ENCODE results near the gene METAP1. TPM values are rescaled to one million over a fixed set of nuclear protein-coding genes. Genes with fewer than 3 reads are reported as not detected.
"Not testable (repeated sequence)": the region's sequence is repeated elsewhere in the genome, so short reads cannot be mapped to it uniquely, and the experiment has no call there.

The METAP1 gene
- polyA plus RNA-seq, 2 of the 4 experiments (the other 2 are of a cell fraction), result 68.2 to 106 TPM

GRCh38 chr4:99104153-99104552 lies 108.6 kb downstream of the METAP1 start:
- CTCF ChIA-PET, result interaction anchor here (1.2 kb wide), 1 partner anchor 30 kb away, joined by 3 read pairs; no protein-coding TSS in a partner anchor
- Histone ChIP-seq H3K4me2 (no peak overlapping the region), H3K4me1 (no peaks in the 10 kb centered on the region), H3K9me3 (no peaks in the 10 kb centered on the region), H3K4me3 (no peak overlapping the region), H3K27ac (no peak overlapping the region)
- ATAC-seq (no peak), FAIRE-seq (no peak), DNase-seq (ENCODE audit: low read depth in 1 of 2, low spot score in 1 of 2) (no peak)
- WGBS (ENCODE audit: missing lambda C conversion rate), result 46% methylated on average over 1 of the region's 1 CpG
- no peak for TF ChIP-seq HOXA7 (CRISPR knock-in tag; IDR thresholded peaks at IDR 0.05)
- TF ChIP-seq RARB (CRISPR knock-in tag; IDR thresholded peaks at IDR 0.05), result no peak
- TF ChIP-seq, protein P1, sequence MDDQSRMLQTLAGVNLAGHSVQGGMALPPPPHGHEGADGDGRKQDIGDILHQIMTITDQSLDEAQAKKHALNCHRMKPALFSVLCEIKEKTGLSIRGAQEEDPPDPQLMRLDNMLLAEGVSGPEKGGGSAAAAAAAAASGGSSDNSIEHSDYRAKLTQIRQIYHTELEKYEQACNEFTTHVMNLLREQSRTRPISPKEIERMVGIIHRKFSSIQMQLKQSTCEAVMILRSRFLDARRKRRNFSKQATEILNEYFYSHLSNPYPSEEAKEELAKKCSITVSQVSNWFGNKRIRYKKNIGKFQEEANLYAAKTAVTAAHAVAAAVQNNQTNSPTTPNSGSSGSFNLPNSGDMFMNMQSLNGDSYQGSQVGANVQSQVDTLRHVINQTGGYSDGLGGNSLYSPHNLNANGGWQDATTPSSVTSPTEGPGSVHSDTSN (IDR thresholded peaks at IDR 0.05), result no peak
- TF ChIP-seq ZC3H11A (IDR thresholded peaks at IDR 0.05), result no peak
- no peak for TF ChIP-seq CHD2 (IDR thresholded peaks at IDR 0.05; ENCODE audit: low read length, partially characterized antibody)
- no peak for TF ChIP-seq JUN (IDR thresholded peaks at IDR 0.05)
- TF ChIP-seq HDAC2 (IDR thresholded peaks at IDR 0.05), result no peak
- no peak for TF ChIP-seq CBX2 (IDR thresholded peaks at IDR 0.05; ENCODE audit: borderline replicate concordance, low read depth)
- TF ChIP-seq POLR2AphosphoS2 (conservative IDR thresholded peaks at IDR 0.05; ENCODE audit: low read length), result no peak
- no peak for TF ChIP-seq RFX5 (IDR thresholded peaks at IDR 0.05)
- no peak for TF ChIP-seq REST (IDR thresholded peaks at IDR 0.05)
- TF ChIP-seq RAD21 (conservative IDR thresholded peaks at IDR 0.05 in 1 of 2, IDR thresholded peaks at IDR 0.05 in 1 of 2), result no peak
- no peak for TF ChIP-seq NFE2L2 (conservative IDR thresholded peaks at IDR 0.05; ENCODE audit: low read length)
- no peak for TF ChIP-seq NPAS2 (CRISPR knock-in tag; IDR thresholded peaks at IDR 0.05; ENCODE audit: borderline replicate concordance)
- POLR2A ChIA-PET, result interaction anchor here (1.6 kb wide), 1 partner anchor 15 kb away, joined by 4 read pairs; no protein-coding TSS in a partner anchor

DNA sequence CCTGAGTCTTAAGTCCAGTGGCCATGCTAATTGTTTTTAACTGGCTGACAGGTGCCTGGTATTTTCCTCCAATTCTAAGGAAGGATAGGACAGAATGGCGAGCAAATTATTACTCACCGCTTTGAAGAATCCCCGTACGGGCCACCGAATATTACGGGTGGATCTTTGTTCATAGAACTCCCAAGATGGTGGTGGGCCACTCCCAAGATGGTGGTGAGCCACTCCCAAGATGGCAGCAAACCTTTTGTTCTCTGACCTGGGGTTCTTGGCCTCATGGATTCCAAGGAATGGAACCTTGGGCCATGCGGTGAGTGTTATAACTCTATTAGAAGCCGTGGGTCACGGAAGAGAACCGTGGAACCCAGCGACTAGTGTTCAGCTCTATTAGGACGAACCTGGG lies 113.8 kb downstream of the METAP1 start:
- DNase-seq (ENCODE audit: low read depth in 1 of 2, low spot score in 1 of 2); H3K4me3 ChIP-seq; FAIRE-seq; H3K4me2 ChIP-seq; H3K9me3 ChIP-seq; ATAC-seq; H3K27ac ChIP-seq; H3K4me1 ChIP-seq; POLR2A ChIA-PET: not testable (repeated sequence)
- WGBS (ENCODE audit: missing lambda C conversion rate), result 80% methylated on average over 12 of the region's 12 CpGs
- CTCF ChIA-PET, result interaction anchor here (1.2 to 1.3 kb wide), 2 partner anchors 8 to 9 kb away, joined by 3 read pairs; no protein-coding TSS in a partner anchor

Small RNA genes lying within 50 kb of the gene (small RNA-seq; reads per million reads assigned to genes)
- 0 to 4.9 (median 0.49) reads per million in 6 experiments for gene MIR3684
- 0 reads per million in 6 experiments for gene RNU7-149P

Other genes starting within 250 kb of the METAP1 start
- 77.1 and 147 TPM in 2 replicates for gene EIF4E, start 66.6 kb upstream of the METAP1 start, polyA plus RNA-seq (2011; rRNA removed)
- gene EIF4E, start 66.6 kb upstream of the METAP1 start, polyA plus RNA-seq (2017; fragmentation: RNase III; extraction: RNeasy Plus Mini Kit Qiagen cat#74134 plus additional on column Dnase treatment), result 150 to 165 TPM (median 151 TPM) in 3 replicates
- gene ADH5, start 93.1 kb downstream of the METAP1 start, polyA plus RNA-seq (2011; rRNA removed), result 134 and 152 TPM in 2 replicates
- 118 to 124 TPM (median 120 TPM) in 3 replicates for gene ADH5, start 93.1 kb downstream of the METAP1 start, polyA plus RNA-seq (2017; fragmentation: RNase III; extraction: RNeasy Plus Mini Kit Qiagen cat#74134 plus additional on column Dnase treatment)
- 0.15 and 0.16 TPM in 2 replicates for gene ADH4, start 148.6 kb downstream of the METAP1 start, polyA plus RNA-seq (2011; rRNA removed)
- not detected in 3 replicates for gene ADH4, start 148.6 kb downstream of the METAP1 start, polyA plus RNA-seq (2017; fragmentation: RNase III; extraction: RNeasy Plus Mini Kit Qiagen cat#74134 plus additional on column Dnase treatment)
- gene ADH6, start 223.5 kb downstream of the METAP1 start, polyA plus RNA-seq (2011; rRNA removed), result 0.72 and 0.90 TPM in 2 replicates
- gene ADH6, start 223.5 kb downstream of the METAP1 start, polyA plus RNA-seq (2017; fragmentation: RNase III; extraction: RNeasy Plus Mini Kit Qiagen cat#74134 plus additional on column Dnase treatment), result 0.12 to 0.16 TPM in 2 of 3 replicates, not detected in the other

Measured in A549 (cell line).